ENCODE measurements around the gene CCT8.
"Not testable (repeated sequence)": the region's sequence is repeated elsewhere in the genome, so short reads cannot be mapped to it uniquely, and the experiment has no call there.

The CCT8 gene

GRCh38 chr21:29024474-29025327, 48.7 kb downstream of the CCT8 start, which contains the start of gene USP16:
TSS of gene USP16 (plus strand) at chr21:29024668. CDS start at chr21:29027914, 3,246 bp downstream.
- peak; percentile 99 for DNase-seq (ENCODE audit: low read depth in 2 of 2)

- no peak for DNase-seq (ENCODE audit: low read depth in 2 of 2)
Observed at GRCh38 chr21:29022166-29022565, 51.3 kb downstream of the CCT8 start.

GRCh38 chr21:29018540-29018939, 54.9 kb downstream of the CCT8 start:
- DNase-seq (ENCODE audit: low read depth in 2 of 2): no peak

- no peak for DNase-seq (ENCODE audit: low read depth in 2 of 2)
Observed at GRCh38 chr21:29017639-29018237, 55.7 kb downstream of the CCT8 start.

GRCh38 chr21:29011236-29011635, 62.2 kb downstream of the CCT8 start:
- DNase-seq (ENCODE audit: low read depth in 2 of 2): not testable (repeated sequence)

DNA sequence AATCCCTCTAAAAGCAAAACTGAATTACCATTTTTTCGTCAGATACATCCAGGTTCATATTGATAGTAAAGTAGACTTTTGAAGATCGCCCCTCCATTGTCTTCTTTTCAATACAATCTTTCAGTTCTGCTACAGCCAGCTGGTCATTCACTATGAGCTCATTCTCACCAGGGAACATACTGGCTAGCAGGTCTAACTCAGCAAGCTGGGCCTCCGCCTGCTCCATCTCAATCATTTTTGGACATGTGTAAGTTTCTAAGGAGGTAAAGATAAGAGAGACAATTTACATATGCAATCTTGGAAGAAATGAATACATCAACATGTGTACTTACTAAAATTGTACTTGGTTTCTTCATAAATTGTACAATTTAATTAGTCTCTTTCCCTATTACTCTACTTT, 65.1 kb downstream of the CCT8 start:
- no peak for DNase-seq (ENCODE audit: low read depth in 2 of 2)

- no peak for DNase-seq (ENCODE audit: low read depth in 2 of 2)
Observed at GRCh38 chr21:29007810-29008209, 65.6 kb downstream of the CCT8 start.

DNA sequence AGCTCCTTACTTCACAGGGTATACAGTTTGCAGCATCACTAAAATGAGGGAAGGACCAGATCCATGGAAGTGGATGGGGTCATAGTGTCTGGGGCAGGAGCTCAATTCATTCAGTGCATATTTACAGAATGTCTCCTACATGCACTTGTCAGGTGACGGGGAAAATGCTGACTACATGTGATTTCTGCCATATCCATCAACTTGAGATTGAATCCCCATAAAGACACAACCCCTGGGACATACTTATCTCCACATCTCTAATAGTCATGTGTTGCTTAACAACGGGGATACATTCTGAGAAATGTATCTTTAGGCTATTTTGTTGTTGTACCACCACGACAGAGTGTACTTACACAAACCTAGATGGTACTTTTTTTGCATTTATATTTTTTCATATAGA, 66.3 kb downstream of the CCT8 start:
- no peak for DNase-seq (ENCODE audit: low read depth in 2 of 2)

All from fibroblast of skin of left biceps (primary cell).